ENCODE measurements around the gene MPPED1. TPM values are rescaled to one million over a fixed set of nuclear protein-coding genes. Genes with fewer than 3 reads are reported as not detected.
A peak's percentile ranks its signal among the peaks of the same experiment; 100 is the strongest.

Gene MPPED1
- total RNA-seq, 1 donor from 2014 or later: 526 TPM

GRCh38 chr22:43473031-43473430 lies 61.2 kb downstream of the MPPED1 start:
- no peak for DNase-seq (ENCODE audit: low spot score in 2 of 2)
- FAIRE-seq: no peak

DNA sequence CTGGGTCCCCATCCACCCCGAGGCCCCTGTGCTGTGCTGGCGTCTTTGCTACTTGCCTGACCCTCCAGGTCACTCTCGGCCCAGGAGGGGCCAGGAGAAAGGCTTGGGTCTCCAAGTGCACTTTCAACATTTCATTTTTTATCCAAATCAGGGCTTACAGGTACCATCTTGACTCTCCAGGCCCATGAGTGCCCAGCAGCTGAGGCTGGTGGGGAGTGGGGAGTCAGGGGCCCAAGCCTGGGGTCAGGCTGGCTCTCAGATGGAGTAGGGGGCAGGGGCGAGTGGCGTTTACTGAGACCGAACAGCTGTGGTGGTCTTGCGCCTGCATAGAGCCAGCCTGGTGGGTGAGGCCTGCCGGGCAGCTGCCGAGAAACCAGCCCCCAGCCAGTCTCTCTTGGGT lies 61.6 kb downstream of the MPPED1 start:
- DNase-seq (ENCODE audit: low spot score in 2 of 2) (no peak), FAIRE-seq (no peak)

- FAIRE-seq: no peak
Observed at GRCh38 chr22:43474161-43475101, 62.6 kb downstream of the MPPED1 start.

GRCh38 chr22:43475549-43476076 lies 63.8 kb downstream of the MPPED1 start:
- FAIRE-seq (no peak), DNase-seq (ENCODE audit: low spot score in 2 of 2) (no peak)

More at GRCh38 chr22:43474161-43475101, 62.6 kb downstream of the MPPED1 start:
- no peak for DNase-seq (ENCODE audit: low spot score in 2 of 2)

DNA sequence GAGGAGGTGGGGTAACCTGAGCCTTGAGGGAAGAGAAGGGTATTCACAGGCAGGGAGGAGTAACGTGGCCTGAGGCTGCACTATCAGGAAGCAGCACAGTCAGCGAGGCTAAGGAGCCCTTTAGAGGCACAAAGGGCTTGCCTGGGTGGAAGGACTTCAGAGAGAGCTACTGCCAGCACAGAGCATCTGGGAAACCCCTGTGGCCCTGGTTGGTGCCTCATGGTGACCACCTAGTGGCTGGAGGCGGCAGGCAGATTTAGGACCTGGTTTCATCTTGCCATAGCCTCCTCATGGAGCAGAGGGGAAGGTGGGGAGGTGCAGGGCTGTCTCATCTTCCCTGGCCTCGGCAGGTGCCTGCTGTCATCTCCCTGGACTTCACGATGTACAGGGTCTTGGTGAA lies 64.5 kb downstream of the MPPED1 start:
- no peak for DNase-seq (ENCODE audit: low spot score in 2 of 2)
- no peak for FAIRE-seq

GRCh38 chr22:43476751-43477725 lies 65.2 kb downstream of the MPPED1 start:
- no peak for FAIRE-seq

DNA sequence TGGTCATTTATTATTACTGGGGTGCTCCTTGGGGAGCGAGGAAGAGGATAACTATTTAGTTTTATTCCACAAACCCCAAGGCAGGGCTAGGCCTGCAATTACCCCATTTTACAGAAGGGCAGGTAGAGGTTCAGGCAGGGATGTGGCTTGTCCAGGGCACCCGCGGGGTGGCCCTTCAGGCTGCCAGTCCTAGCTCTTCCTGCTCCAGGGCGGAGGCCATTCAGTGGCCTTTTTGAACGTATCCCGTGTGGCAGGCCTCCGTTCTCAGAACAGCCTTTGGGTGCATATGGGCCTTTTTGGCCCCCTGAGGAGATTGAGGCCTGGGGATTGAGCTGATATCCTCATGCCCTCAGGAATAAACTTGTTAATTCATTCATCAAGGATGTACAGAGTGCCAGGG lies 66.2 kb downstream of the MPPED1 start:
- FAIRE-seq (no peak), DNase-seq (ENCODE audit: low spot score in 2 of 2) (no peak)

More at GRCh38 chr22:43476751-43477725, 65.2 kb downstream of the MPPED1 start:
- no peak for DNase-seq (ENCODE audit: low spot score in 2 of 2)

DNA sequence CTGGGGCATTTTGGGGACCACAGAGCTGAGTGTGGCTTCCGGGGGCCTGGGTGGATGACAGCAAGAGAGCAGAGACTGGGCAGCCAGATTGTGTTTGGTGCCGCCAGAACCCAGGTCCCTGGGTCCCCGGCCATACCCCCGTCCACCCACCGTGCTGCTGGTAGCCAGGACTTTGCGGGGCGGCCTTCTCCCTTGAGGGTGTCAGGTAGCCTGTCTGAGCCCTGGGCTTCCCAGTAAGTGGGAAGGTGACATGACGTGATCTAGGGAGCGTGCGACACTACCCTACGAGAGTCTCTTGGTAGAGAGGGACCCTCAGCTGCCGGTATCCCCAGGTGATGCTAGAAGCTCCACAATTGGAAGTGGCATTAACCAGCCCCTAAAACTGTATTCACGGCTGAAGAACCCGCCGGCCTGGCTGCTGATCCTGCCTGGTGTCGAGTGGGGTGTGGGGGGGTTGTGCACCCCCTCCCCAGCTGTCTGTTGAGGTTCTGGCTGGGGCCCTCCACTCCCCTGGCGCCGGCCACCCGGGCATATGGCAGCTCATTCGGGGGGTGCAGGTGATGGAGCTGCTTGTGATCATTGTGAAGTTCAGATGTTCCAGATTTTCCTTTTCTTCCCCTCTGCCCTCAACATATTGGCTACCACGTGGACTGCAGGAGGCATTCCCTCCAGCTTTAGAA lies 66.9 kb downstream of the MPPED1 start:
- no peak for DNase-seq (ENCODE audit: low spot score in 2 of 2)
- no peak for FAIRE-seq

DNA sequence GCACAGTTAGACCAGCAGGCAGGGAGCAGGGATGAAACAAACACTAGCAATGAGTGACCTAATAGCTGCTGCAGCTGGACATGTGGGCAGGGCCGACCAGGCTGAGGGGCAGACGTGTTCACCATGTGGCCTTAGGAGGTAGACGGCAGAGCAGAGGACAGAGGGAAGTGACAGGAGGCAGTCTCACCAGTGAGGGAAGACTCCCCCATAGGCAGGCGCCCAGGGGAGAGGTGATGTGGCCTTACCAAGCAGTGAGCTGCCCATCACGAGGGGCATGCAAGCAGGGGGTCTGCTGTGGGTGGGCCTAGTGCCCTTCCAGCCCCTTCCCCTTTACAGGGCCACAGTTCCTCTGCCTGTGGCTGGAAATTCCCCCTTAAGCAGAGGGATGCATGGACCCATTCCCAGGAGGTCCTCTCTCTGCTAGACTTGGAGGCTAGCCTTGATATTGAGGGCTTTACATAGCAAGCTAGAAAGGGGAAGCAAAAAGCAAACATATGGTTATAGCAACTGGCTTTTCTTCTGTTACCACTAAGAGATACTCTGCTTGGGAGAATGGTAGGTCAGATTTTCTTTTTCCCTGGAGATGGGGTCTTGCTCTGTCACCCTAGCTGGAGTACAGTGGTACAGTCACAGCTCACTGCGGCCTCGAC lies 67.6 kb downstream of the MPPED1 start:
- no peak for DNase-seq (ENCODE audit: low spot score in 2 of 2)
- FAIRE-seq: no peak

- FAIRE-seq (no peak), DNase-seq (ENCODE audit: low spot score in 2 of 2) (no peak)
Observed at GRCh38 chr22:43479962-43480361, 68.1 kb downstream of the MPPED1 start.

DNA sequence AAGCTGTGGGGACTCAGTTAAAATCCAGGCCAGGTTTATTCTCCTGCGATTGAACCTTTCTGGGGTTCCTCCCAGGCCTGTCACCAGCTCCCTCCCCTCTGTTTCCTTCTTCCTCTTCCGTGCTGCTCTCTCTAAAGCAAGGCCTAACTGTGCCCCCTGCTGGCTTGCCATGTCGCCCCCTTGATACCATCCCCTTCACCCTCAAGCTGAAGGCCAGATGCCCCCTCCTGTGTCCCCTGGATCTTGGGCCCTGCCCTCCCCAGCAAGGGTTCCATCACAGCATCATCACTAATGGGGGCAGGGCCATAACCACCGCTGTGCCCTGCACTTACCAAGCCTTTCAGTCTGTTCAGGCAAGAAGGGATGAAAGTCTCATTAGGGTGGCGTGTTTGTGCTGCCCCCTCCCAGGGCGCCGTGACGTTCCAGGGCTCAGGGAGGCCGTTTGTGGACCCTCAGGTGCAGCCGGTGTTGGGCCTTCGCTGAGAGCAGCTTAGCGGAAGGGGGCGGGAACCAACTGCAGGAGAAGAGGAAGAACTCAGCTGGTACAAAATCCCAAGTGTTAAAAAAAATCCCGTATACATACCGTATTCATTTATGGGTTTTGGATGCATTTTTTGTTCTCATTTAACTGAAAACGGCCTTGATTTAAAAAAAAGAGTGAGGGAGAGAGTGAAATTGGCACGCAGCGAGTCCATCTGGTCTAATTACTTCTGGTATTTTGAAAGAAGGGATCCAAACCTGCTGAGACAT lies 69.9 kb downstream of the MPPED1 start:
- DNase-seq (ENCODE audit: low spot score in 2 of 2) (peak in 1 of 2 donors; percentile 32), FAIRE-seq (no peak)

- no peak for DNase-seq (ENCODE audit: low spot score in 2 of 2)
Observed at GRCh38 chr22:43482318-43482625, 70.5 kb downstream of the MPPED1 start.

DNA sequence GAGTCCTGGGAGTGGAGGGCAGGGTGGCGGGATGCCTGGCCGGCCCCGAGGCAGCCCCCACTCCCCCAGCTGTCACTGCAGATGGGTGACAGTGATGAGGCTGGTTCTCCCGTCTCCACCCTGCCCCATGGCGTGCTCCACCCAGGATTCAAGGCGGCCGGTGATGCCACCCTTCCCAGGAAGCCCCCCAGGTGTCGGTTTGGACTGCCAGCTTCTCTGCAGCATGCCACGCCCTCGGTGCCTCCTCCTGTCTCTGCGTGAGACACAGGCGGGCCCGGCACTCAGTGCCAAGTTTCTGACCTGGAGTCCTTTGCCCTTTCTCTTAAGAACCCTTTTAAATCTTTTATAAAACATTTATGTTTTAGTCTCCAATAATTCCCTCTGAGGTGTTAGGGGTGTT lies 71.5 kb downstream of the MPPED1 start:
- no peak for DNase-seq (ENCODE audit: low spot score in 2 of 2)
- no peak for FAIRE-seq

More at GRCh38 chr22:43482318-43482625, 70.5 kb downstream of the MPPED1 start:
- no peak for FAIRE-seq

GRCh38 chr22:43483669-43484068 lies 71.9 kb downstream of the MPPED1 start:
- FAIRE-seq (no peak), DNase-seq (ENCODE audit: low spot score in 2 of 2) (no peak)

DNA sequence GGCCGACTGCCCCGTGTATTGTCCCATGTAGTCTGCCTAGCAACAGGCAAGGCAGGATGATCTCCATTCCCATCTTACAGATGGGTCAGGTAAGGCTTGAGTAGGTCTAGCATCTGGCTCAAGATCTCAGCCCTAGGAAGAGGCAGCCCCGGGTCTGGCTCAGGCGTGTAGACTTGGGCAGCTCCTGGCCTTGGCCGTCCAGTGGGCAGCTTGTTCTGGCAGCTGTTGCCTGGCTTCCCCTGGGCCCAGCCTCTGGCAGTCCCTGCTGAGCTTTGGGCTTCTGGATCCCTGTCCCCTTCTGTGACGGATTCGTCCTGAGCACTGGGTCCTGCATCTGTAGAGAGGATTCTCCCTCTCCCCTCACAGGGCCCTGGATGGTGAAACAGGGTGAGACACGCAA lies 72.4 kb downstream of the MPPED1 start:
- FAIRE-seq: no peak
- no peak for DNase-seq (ENCODE audit: low spot score in 2 of 2)

GRCh38 chr22:43485502-43486089 lies 73.8 kb downstream of the MPPED1 start:
- DNase-seq (ENCODE audit: low spot score in 2 of 2) (no peak), FAIRE-seq (no peak)

- FAIRE-seq: no peak
- DNase-seq (ENCODE audit: low spot score in 2 of 2): no peak
Observed at GRCh38 chr22:43487311-43488030, 75.7 kb downstream of the MPPED1 start.
